Activated CD4-positive, alpha-beta memory T cell treated with anti-CD3 and anti-CD28 coated beads, Interleukin-2, amount 10 ng/mL, durations not matched to agents 7 days and 5 days (primary cell): Measurements from ENCODE around the gene TBPL1. TPM values are rescaled to one million over a fixed set of nuclear protein-coding genes. Genes with fewer than 3 reads are reported as not detected.
A peak's percentile ranks its signal among the peaks of the same experiment; 100 is the strongest.
"Not testable (repeated sequence)": the region's sequence is repeated elsewhere in the genome, so short reads cannot be mapped to it uniquely, and the experiment has no call there.

ENCODE experiments used
- CTCF ChIA-PET: fragments of 350-600 bp; sonication (Branson Sonifier 250); formaldehyde crosslinking; loops from one replicate; lab custom pipeline; 2021; ENCODE audit warnings: antibody characterized with exemption, inconsistent platforms; lab: Charles Lee
- POLR2A ChIA-PET: fragments of 350-600 bp; sonication (Branson Sonifier 250); formaldehyde crosslinking; loops from one replicate; lab custom pipeline; 2021; ENCODE audit warnings: antibody characterized with exemption; lab: Charles Lee
- DNase-seq: peaks from one replicate; pipeline ENCODE4 v3.0.0-alpha.2; 2020
- H3K27ac Mint-ChIP-seq: one replicate; pipeline ENCODE4 v1.8.0; 2021; ENCODE audit warnings: mild to moderate bottlenecking, mixed read lengths
- H3K27me3 Mint-ChIP-seq: one replicate; pipeline ENCODE4 v1.8.0; 2021; ENCODE audit warnings: mixed read lengths
- H3K36me3 Mint-ChIP-seq: one replicate; pipeline ENCODE4 v1.8.0; 2021; ENCODE audit warnings: low read depth, mixed read lengths
- H3K4me1 Mint-ChIP-seq: one replicate; pipeline ENCODE4 v1.8.0; 2021; ENCODE audit warnings: mixed read lengths
- H3K4me3 Mint-ChIP-seq: one replicate; pipeline ENCODE4 v1.8.0; 2021; ENCODE audit warnings: mild to moderate bottlenecking, mixed read lengths
- H3K9me3 Mint-ChIP-seq: one replicate; pipeline ENCODE4 v1.8.0; 2021; ENCODE audit warnings: mixed read lengths
- total RNA-seq, 2 experiments: library from RNA; stranded (reverse); gene quantifications; one replicate each; pipeline ENCODE4 v1.2.3, GENCODE V29; 2021

Gene TBPL1
- 10 to 100 TPM; 33.5 to 35.5 TPM for total RNA-seq

DNA sequence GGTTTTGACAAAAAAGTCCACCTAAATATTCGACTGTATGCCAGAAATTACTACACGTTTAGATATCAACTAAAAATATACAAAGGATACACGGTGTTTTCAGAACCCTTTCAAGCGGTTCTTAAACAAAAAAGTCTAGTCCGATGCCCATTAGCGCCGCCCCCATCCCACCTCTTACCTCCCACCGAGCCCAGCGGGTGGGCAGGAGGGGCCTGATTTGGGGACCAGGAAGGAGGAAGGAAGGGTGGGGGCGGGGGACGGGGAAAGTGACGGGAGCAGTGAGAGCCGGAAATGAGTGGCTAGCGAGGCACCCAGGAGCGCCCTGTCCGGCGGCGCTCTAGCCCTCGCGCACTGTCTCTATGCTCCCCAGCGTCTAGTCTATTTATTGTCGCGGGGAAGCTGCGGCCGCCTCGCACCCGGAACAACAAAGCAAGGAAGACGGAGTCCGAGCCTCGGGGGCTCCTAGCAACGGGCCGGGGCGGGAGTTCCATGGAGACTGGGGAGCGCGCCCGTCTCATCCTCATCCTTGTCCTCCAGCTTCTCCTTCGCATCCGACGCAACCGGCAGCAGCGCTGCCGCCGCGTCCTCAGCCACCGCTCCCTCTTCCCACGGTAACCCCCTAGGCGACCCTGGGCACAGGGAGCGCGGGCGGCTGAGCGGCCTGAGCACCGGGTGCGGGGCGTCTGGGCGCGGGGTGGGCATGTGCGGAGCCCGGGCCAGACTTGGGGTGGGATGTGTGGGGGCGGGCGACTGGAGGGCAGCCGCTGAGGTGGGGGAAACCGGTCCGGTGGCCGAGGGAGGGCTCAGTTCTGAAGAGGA lies at the start of gene TBPL1:
Gene TBPL1 (plus strand): TSS at position 410 of the 819 bp plus-strand sequence. CDS start 26,902 bp downstream, outside the sequence.
- Mint-ChIP-seq H3K4me3 (peak within 1 kb of the TSS; percentile 96), H3K9me3 (no peaks in the 10 kb centered on the region), H3K4me1 (peaks cover 39% of the 10 kb centered on the region), H3K36me3 (peaks cover 5% of the 10 kb centered on the region), H3K27me3 (peaks cover 7% of the 10 kb centered on the region), H3K27ac (peak within 1 kb of the TSS; percentile 74)
- ChIA-PET CTCF (interaction anchor here (0.8 to 3.2 kb wide), 6 partner anchors 20 to 144 kb away, joined by 3 to 16 read pairs (median 6); no protein-coding TSS in a partner anchor), POLR2A (interaction anchor here (0.9 to 2.8 kb wide), 8 partner anchors 9 to 1102 kb away, joined by 3 to 12 read pairs (median 4); partner anchors contain the start of gene HBS1L)
- DNase-seq, result peak; percentile 88

DNA sequence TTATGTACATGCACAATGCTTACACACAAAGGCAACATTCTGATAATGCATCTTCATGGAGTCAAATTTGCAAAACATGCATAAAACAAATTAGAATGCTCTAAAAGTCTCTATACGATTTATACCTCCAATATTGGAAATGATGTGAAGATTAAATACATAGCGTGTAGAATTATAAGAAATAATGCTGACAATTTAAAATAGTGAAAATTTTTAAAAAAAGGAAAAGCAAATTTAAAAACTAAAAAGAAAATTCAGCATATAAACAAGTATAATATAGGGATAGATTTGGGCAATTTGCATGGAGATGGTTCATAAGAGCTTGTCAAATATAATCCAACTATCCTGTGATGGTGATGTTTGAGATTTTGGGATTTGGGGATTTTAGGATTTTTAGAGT lies 49.2 kb upstream of the TBPL1 start:
- Mint-ChIP-seq H3K27ac (no peak overlapping the region), H3K36me3 (no peaks in the 10 kb centered on the region), H3K27me3 (peaks cover 49% of the 10 kb centered on the region), H3K4me1 (no peaks in the 10 kb centered on the region), H3K4me3 (no peak overlapping the region), H3K9me3 (no peaks in the 10 kb centered on the region)
- ChIA-PET CTCF (no interaction called here), POLR2A (no interaction called here)
- DNase-seq, result no peak

DNA sequence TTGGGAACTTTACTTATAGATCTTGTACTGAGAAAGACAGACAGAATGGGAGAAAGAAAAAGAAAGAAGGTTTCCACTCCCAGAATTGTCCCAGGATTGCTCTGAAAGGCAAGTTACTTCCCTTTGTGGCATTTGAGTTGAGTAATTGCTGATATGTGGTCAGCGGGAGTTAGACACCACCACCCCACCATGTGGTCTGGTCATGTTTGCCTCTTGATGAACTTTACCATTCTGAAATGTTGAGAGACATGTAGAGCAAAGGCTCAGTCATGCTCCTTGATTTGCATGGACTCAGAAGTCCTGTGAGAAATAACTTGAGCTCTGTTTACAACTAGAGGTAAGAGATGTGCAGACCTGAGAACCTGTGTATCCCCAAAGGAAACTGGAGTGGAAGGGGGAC lies 47.0 kb upstream of the TBPL1 start:
- Mint-ChIP-seq H3K4me1 (no peaks in the 10 kb centered on the region), H3K9me3 (no peaks in the 10 kb centered on the region), H3K36me3 (no peaks in the 10 kb centered on the region), H3K27me3 (peaks cover 51% of the 10 kb centered on the region), H3K27ac (no peak overlapping the region), H3K4me3 (no peak overlapping the region)
- no peak for DNase-seq
- POLR2A ChIA-PET, result no interaction called here
- CTCF ChIA-PET, result interaction anchor here (1.1 to 1.3 kb wide), 3 partner anchors 10 to 18 kb away, joined by 3 to 7 read pairs (median 4); no protein-coding TSS in a partner anchor

DNA sequence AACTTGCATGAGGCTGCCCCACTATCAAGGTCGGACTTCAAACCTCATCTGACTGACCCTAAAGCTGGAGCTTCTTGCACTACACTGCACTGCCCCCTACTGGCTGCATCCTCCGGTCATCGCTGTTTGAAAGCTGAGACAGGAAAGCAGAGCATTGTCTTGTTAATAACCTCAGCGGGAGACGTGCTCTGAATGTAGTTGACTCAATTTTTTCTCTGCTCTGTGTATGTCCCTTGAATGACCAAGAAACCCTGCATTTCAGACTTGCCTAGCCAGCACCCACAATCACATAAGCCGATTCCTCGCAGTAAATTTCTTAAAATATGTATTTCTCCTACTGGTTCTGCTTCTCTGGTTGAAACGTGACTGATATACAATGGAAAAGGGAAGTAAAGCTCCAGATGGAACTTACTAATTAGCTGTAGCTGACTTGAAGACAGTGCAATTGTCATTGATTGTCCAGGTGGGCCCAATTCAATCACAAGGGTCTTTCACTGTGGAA lies 36.3 kb upstream of the TBPL1 start:
- H3K27ac Mint-ChIP-seq, result no peak overlapping the region
- H3K36me3 Mint-ChIP-seq, result no peaks in the 10 kb centered on the region
- no peak overlapping the region for H3K4me3 Mint-ChIP-seq
- ChIA-PET POLR2A (no interaction called here), CTCF (interaction anchor here (0.6 to 15.6 kb wide), 23 partner anchors 9 to 954 kb away, joined by 3 to 303 read pairs (median 5); no protein-coding TSS in a partner anchor)
- DNase-seq, result peak; percentile 76
- peaks cover 28% of the 10 kb centered on the region for H3K27me3 Mint-ChIP-seq
- no peaks in the 10 kb centered on the region for H3K4me1 Mint-ChIP-seq
- H3K9me3 Mint-ChIP-seq, result no peaks in the 10 kb centered on the region

DNA sequence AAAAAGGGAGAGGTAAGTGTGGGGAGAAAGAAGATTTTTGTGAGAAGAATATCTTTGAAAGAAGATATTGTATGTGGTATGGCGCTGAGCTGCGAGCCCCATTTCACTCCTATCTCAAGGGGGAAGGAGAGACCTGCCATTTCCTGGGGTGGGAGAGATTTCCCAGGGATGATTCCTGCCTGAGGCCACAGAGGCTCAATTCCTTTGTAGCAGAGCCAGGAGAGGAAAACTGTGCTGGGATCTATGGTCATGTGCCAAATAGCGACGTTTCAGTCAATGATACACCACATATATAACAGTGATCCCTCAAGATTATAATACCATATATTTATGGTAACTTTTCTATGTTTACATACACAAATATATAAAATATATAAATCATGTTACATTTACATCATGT lies 35.2 kb upstream of the TBPL1 start:
- H3K4me3 Mint-ChIP-seq, result no peak overlapping the region
- no peak overlapping the region for H3K27ac Mint-ChIP-seq
- peaks cover 27% of the 10 kb centered on the region for H3K27me3 Mint-ChIP-seq
- no peaks in the 10 kb centered on the region for H3K36me3 Mint-ChIP-seq
- H3K9me3 Mint-ChIP-seq, result no peaks in the 10 kb centered on the region
- POLR2A ChIA-PET, result no interaction called here
- CTCF ChIA-PET, result interaction anchor here (1.1 to 15.6 kb wide), 11 partner anchors 10 to 733 kb away, joined by 4 to 303 read pairs (median 6); no protein-coding TSS in a partner anchor
- no peaks in the 10 kb centered on the region for H3K4me1 Mint-ChIP-seq
- DNase-seq, result no peak

DNA sequence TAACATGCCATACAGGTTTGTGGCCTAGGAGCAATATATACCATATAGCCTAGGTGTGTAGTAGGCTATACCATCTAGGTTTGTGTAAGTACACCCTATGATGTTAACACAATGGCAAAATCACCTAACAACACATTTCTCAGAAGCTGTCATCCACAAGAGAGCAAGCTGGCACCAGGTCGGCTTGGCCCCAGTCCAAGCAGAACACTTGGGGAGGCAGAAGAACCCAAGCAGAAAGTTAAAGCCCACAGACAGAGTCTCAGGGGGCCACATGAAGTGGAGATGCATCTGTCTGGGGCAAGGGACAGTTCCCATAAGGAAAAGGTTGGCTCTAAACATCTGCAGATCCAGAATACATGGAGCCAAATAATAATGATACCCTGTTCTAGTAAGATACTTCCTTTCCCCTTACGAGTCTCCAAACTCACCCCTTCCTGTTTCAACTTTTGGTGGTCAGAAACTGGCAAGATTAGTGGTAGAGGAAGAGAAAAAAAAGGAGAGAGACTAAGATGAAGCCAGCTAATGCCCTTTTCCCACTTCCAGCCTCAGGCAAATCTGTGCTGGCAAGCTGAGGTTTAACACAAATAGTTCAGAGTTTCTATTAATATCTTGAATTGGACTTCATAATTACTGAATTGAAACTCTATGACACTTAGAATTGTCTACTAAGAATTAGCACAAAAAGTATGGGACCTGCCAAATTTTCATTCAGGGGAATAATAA lies 34.7 kb upstream of the TBPL1 start:
- Mint-ChIP-seq H3K4me3 (no peak overlapping the region), H3K27ac (no peak overlapping the region), H3K27me3 (peaks cover 23% of the 10 kb centered on the region), H3K36me3 (no peaks in the 10 kb centered on the region), H3K9me3 (no peaks in the 10 kb centered on the region), H3K4me1 (no peaks in the 10 kb centered on the region)
- ChIA-PET CTCF (interaction anchor here (1.0 to 15.6 kb wide), 2 partner anchors 37 to 181 kb away, joined by 3 to 303 read pairs; no protein-coding TSS in a partner anchor), POLR2A (no interaction called here)
- no peak for DNase-seq

DNA sequence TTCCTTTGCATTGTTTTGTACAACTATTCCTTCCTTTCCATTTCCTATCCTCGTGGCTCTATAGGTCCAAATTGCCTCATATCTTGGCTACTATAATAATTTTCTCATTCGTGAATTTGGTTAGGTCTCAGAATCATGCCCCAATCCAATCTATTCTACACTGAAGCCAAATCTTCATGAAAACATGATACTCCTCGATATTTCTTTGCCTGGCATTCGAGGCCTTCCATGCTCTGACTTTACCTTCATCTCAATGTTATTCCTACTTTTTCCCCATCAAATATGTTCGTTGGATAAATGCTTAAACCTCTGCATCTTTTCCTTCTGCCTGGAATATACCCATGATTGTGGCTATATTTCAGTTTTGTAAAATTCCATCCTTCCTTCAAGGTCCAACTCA lies 33.7 kb upstream of the TBPL1 start:
- POLR2A ChIA-PET, result no interaction called here
- no peaks in the 10 kb centered on the region for H3K36me3 Mint-ChIP-seq
- DNase-seq, result no peak
- H3K27me3 Mint-ChIP-seq, result peaks cover 21% of the 10 kb centered on the region
- H3K9me3 Mint-ChIP-seq, result no peaks in the 10 kb centered on the region
- no peaks in the 10 kb centered on the region for H3K4me1 Mint-ChIP-seq
- no peak overlapping the region for H3K4me3 Mint-ChIP-seq
- H3K27ac Mint-ChIP-seq, result no peak overlapping the region
- CTCF ChIA-PET, result interaction anchor here (1.0 to 15.6 kb wide), 2 partner anchors 36 to 180 kb away, joined by 3 to 303 read pairs; no protein-coding TSS in a partner anchor

DNA sequence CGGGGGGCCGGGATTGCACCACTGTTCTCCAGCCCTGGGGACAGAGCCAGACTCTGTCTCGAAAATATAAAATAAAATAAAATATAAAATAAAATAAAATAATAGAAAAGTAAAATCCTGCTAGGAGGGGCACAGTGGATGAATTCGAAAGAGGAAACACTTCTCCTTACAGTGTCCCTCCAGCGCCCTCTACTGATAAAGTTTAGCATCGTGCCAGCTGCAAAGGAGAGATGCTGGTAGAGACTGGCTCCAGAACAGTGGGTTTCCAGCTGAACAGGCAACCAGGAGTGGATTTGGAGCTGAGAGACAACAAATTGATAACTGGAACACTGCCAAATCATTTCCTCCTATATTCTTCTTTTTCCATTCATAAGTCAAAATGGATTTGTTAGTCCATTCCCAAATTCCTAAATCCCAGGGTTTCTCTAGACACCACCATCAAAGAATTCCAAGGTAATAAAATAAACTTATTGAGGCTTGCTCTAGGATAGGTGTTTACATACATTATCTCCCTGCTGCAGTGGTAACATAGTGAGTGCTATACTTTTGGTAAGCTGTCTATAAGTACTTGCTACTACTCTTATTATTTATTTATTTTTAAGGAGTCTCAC lies 31.7 kb upstream of the TBPL1 start:
- Mint-ChIP-seq H3K9me3 (no peaks in the 10 kb centered on the region), H3K27ac (no peak overlapping the region), H3K27me3 (peaks cover 22% of the 10 kb centered on the region), H3K36me3 (no peaks in the 10 kb centered on the region), H3K4me3 (no peak overlapping the region), H3K4me1 (no peaks in the 10 kb centered on the region)
- ChIA-PET CTCF (interaction anchor here (0.6 to 15.6 kb wide), 24 partner anchors 9 to 959 kb away, joined by 3 to 303 read pairs (median 4); no protein-coding TSS in a partner anchor), POLR2A (no interaction called here)
- peak; percentile 76 for DNase-seq

DNA sequence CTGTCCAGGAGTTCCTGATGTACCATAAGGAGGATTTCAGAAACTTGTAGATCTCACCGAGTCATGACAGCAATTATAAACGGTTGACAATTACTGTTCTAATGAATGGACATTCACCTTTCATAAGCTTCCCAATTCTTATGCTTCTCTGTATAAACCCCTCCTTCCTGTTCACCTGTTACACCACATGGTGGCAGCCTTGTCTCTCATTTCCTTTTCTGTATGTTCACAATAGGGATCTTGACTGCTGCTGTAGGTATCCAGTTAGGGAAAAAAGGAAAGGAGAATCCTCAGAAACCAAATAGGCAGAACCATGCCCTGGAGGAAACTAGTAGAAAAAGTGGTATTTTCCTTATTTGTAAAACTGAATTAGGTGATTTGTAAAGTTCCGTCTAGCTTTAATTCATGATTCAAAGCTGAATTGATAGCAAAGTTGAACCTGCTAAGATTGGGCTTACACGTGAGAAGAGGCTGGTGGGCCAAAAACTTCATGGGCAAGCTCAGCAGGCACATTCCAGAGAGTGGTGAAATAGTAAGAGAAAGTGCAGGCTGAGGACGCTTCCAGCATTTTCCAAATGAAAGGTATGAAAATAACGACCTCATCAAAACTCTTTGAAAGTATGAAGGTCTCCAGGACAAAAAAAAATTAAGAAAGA lies 29.0 kb upstream of the TBPL1 start:
- CTCF ChIA-PET, result interaction anchor here (0.6 to 15.6 kb wide), 41 partner anchors 8 to 200 kb away, joined by 3 to 303 read pairs (median 4); partner anchors contain the start of genes SLC2A12 and TBPL1
- no peaks in the 10 kb centered on the region for H3K9me3 Mint-ChIP-seq
- H3K36me3 Mint-ChIP-seq, result no peaks in the 10 kb centered on the region
- no peak overlapping the region for H3K27ac Mint-ChIP-seq
- H3K4me3 Mint-ChIP-seq, result no peak overlapping the region
- H3K27me3 Mint-ChIP-seq, result peaks cover 34% of the 10 kb centered on the region
- POLR2A ChIA-PET, result interaction anchor here (1.4 to 1.5 kb wide), 2 partner anchors 140 to 173 kb away, joined by 5 to 7 read pairs; no protein-coding TSS in a partner anchor
- H3K4me1 Mint-ChIP-seq, result no peaks in the 10 kb centered on the region
- DNase-seq, result peak; percentile 56

DNA sequence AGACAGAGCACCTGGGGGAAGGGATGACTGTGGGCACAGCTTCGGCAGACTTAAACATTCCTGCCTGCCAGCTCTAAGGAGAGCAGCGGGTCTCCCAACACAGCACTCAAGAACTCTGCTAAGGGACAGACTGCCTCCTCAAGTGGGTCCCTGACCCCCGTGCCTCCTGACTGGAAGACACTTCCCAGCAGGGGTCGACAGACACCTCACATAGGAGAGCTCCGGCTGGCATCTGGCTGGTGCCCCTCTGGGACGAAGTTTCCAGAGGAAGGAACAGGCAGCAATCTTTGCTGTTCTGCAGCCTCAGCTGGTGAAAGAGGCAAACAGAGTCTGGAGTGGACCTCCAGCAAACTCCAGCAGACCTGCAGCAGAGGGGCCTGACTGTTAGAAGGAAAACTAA lies 21.8 kb upstream of the TBPL1 start:
- POLR2A ChIA-PET, DNase-seq, H3K4me1 Mint-ChIP-seq, H3K4me3 Mint-ChIP-seq, H3K36me3 Mint-ChIP-seq, H3K27ac Mint-ChIP-seq: not testable (repeated sequence)
- peaks cover 14% of the 10 kb centered on the region for H3K9me3 Mint-ChIP-seq
- CTCF ChIA-PET, result interaction anchor here (0.9 kb wide), 1 partner anchor 42 kb away, joined by 3 read pairs; no protein-coding TSS in a partner anchor
- peaks cover 57% of the 10 kb centered on the region for H3K27me3 Mint-ChIP-seq

DNA sequence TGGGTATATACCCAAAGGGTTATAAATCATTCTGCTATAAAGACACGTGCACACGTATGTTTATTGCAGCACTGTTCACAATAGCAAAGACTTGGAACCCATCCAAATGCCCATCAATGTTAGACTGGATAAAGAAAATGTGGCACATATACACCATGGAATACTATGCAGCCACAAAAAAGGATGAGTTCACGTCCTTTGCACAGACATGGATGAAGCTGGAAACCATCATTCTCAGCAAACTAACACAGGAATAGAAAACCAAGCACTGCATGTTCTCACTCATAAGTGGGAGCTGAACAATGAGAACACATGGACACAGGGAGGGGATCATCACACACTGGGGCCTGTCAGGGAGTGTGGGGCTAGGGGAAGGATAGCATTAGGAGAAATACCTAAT lies 16.7 kb upstream of the TBPL1 start:
- POLR2A ChIA-PET, H3K4me3 Mint-ChIP-seq, H3K27ac Mint-ChIP-seq, H3K36me3 Mint-ChIP-seq, H3K4me1 Mint-ChIP-seq, DNase-seq: not testable (repeated sequence)
- H3K27me3 Mint-ChIP-seq, result peaks cover 46% of the 10 kb centered on the region
- peaks cover 14% of the 10 kb centered on the region for H3K9me3 Mint-ChIP-seq
- CTCF ChIA-PET, result interaction anchor here (2.5 kb wide), 1 partner anchor 12 kb away, joined by 11 read pairs; no protein-coding TSS in a partner anchor

DNA sequence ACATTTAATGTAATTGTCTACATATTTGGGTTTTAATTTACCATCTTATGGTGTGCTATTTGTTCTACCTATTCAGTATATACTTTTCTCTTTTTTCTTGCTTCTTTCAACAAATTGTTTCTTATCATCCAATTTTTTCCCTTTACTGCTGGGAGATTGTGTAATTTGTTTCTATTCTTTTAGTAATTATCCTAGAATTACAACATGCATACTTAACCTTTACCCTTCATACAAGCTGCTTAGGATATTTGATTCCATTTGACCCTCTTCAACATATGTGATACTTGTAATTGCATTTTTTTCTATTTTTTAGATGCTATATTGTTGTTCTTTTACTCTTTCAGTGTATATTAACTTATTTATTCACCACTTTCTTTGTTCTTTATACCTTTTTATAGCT lies 15.1 kb upstream of the TBPL1 start:
- no peak overlapping the region for H3K27ac Mint-ChIP-seq
- ChIA-PET POLR2A (no interaction called here), CTCF (interaction anchor here (0.6 to 3.0 kb wide), 5 partner anchors 14 to 701 kb away, joined by 3 to 11 read pairs (median 4); no protein-coding TSS in a partner anchor)
- H3K9me3 Mint-ChIP-seq, result peaks cover 14% of the 10 kb centered on the region
- H3K27me3 Mint-ChIP-seq, result peaks cover 34% of the 10 kb centered on the region
- peaks cover 2% of the 10 kb centered on the region for H3K4me1 Mint-ChIP-seq
- H3K4me3 Mint-ChIP-seq, result no peak overlapping the region
- no peak for DNase-seq
- no peaks in the 10 kb centered on the region for H3K36me3 Mint-ChIP-seq
